Activated naive CD4-positive, alpha-beta T cell treated with anti-CD3 and anti-CD28 coated beads, Interleukin-2, amount 50 U/mL, for 16 hours (primary cell): ENCODE results near the gene SIGLEC11.
A peak's percentile ranks its signal among the peaks of the same experiment; 100 is the strongest.
"Not testable (repeated sequence)": the region's sequence is repeated elsewhere in the genome, so short reads cannot be mapped to it uniquely, and the experiment has no call there.

ENCODE experiments used
- DNase-seq: peaks from one replicate; pipeline ENCODE4 v3.0.0-alpha.2; 2020

The SIGLEC11 gene, protein sequence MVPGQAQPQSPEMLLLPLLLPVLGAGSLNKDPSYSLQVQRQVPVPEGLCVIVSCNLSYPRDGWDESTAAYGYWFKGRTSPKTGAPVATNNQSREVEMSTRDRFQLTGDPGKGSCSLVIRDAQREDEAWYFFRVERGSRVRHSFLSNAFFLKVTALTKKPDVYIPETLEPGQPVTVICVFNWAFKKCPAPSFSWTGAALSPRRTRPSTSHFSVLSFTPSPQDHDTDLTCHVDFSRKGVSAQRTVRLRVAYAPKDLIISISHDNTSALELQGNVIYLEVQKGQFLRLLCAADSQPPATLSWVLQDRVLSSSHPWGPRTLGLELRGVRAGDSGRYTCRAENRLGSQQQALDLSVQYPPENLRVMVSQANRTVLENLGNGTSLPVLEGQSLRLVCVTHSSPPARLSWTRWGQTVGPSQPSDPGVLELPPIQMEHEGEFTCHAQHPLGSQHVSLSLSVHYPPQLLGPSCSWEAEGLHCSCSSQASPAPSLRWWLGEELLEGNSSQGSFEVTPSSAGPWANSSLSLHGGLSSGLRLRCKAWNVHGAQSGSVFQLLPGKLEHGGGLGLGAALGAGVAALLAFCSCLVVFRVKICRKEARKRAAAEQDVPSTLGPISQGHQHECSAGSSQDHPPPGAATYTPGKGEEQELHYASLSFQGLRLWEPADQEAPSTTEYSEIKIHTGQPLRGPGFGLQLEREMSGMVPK

DNA sequence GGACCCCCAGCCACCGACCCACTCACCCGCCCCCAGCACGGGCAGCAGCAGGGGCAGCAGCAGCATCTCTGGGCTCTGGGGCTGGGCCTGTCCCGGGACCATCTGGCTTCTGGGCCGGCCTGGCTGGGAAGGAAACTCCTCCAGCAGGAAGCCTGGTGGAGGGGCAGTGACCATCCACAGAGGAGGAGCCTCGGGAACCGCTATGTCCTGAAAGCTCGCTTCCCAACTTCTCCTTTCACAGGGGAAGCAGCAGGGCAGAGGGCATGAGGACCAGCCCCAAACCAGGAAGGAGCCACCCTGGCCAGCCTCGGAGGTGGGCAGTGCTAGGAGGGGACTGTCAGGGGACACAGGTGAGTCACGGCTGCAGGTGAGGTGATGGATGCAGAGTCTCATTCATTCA lies at the start of gene SIGLEC11:
Gene SIGLEC11 (minus strand): TSS at position 193 of the 400 bp plus-strand sequence. CDS start 91 bp downstream, at position 102.
- not testable (repeated sequence) for DNase-seq

DNA sequence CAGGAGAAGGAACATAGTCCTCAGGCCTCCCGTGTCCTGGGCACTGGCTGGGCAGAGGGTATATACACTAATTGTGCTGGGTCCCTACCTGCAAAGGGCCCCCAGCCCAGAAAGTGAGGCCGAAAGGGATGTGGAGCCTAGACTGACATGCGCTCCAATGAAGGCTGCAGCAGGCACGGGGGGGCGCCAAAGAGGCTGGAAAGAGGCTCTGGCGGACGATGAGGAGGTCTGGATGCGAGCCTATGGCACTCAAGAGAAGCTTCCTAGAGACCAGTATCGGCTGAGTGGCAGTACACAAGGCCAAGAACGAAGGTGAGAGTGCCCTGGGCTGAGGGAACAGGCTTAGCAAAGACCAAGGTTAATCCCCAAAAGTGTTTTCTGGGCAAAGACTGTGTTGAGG lies 47.6 kb upstream of the SIGLEC11 start:
- no peak for DNase-seq

DNA sequence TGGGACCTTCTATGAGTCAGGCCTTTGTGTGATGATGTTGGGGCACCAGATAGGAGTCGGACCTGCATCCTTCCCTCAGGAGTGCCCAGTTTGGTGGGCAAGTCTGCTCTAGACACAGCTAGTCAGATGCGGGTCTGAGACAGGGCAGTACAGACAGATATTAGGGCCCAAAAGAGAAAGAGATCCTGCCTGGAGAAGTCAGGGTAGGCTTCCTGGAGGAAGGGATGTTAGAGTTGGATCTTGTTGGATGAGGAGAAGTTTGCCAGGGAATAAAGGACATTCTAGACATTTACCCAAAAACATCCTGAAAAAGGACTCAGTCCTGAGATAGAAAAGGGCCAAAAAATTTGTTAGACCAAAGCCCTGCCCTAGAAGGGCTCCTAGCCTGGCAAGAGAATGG lies 47.0 kb upstream of the SIGLEC11 start:
- no peak for DNase-seq

DNA sequence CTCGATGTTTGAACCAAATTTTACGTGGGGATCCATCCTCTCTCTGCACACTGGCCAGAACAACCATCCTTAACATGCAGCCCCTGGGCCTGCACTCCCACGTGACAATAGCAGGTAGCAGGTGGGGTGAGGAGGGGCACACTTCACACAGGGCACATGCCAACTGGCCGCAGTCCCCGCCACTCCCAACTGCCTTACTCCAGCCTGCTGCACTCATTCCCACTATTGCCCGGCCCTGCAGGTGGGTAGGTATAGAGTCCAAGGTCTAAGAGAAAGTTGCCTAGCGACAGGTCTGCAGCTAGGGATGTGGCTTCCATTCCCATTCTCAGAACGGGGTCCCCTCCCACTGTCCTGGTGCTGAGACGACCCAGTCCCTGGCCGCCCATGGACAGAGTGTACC lies 46.2 kb upstream of the SIGLEC11 start:
- DNase-seq: no peak

DNA sequence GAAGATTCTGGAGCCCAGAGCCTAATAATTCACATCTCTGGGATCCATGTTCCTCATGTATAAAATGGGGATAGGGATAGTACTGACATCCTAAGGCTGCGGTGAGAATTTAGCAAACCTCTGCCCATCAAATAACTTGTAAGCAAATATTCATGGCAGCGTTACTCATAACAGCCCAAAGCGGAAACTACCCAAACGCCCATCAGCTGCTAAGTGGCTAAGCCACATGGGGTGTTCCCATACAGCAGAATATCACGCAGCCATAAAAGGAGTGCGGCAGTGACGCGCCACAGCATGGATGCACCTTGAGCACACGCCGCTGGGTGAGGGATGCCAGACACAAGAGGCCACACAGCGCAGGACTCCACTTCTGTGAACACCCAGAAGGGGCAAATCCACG lies 44.5 kb upstream of the SIGLEC11 start:
- DNase-seq: no peak

DNA sequence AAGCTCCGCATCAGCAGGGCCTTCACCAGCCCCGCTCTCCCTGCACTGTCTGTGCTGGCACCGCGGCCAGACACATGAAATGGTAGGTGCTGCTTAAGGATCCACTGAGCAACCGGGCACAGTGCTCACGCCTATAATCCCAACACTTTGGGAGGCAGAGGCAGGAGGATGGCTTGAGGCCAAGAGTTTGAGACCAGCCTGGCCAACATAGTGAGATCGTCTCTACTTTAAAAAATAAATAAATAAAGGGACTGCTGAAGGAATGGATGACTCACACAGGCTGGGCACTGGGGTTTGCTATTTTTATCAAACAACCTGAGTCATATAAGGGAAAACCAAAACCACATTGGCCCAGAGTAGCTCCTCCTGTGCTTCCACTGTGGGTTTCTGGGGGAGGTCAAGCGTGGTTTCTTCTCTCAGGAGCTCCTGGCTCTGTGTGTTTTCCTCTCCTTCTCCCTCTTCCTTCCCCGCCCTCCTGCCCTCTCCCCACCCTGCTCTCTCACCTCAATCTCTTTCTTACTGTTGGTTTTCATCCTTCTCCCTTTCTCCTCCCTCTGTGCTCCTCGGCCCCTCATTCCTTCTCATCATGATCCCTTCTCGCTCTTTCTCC lies 42.9 kb upstream of the SIGLEC11 start:
- no peak for DNase-seq

DNA sequence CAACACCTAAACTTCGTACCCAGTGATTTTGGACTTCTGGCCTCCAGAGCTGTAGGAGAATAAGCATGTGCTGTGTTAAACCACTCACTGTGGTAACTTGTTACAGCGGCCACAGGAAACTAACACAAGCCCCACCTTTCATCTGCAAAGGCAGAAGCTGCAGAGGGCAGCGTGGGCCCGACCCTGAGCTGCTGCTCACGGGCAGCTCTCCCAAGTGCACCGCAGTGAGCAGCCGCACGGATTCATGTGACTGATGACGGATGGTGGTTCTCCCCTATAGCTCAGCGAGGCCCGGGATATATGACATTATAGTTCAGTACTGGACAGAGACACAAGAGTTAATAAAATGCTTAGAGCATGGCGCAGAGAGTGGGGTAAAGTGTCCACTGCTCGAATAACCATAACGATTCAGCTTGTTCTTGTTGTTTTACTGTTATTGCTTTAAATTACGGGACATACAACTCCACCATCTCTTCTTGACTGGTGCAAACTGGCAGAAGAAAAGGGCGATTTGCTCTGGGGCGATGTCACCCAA lies 42.3 kb upstream of the SIGLEC11 start:
- no peak for DNase-seq

DNA sequence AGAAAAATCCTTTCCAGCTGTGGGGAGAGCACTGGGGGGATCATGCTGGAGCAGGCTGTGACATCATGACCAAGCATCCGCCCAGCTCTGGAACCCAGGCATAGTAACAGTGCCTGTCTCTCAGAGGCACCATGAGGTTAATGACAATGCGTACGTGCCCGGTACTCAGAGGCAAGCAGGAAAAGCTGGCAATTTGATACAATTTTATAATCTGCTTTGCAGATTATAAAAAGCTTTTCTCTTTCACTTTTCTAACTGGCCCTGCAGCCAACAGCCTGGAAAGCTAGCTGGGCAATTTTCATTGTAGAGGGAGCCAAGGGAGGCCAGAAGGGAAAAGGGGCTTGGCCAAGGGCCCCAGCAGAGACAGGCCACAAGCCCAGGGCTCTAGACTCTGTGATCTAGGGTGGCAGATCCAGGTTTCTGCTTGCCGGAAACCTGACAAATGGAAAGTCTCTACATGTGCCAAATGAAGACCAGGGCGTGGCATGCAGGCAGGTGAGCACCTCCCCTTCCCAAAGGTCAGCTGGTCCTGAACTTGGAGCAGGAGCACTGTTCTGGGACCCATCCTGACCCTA lies 41.5 kb upstream of the SIGLEC11 start:
- DNase-seq: no peak

DNA sequence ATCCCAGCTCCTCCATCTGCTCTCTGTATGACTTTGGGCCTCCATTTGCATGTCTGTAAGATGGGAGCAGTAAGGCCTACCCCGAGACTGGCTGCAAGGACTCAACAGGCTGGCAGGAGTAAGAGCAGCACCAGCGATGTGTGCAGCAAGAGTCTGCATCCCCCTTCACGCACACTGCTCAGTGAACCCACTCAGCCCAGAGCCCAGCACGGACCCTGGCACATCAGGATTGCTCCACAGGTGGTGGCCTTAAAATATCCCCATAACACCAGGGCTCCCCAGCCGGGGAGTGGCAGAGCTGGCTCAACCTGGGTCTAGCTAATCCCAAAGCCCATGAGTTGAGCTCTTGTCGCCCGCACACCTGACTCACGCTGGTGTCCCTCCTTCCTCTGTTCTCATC lies 40.8 kb upstream of the SIGLEC11 start:
- DNase-seq: no peak

DNA sequence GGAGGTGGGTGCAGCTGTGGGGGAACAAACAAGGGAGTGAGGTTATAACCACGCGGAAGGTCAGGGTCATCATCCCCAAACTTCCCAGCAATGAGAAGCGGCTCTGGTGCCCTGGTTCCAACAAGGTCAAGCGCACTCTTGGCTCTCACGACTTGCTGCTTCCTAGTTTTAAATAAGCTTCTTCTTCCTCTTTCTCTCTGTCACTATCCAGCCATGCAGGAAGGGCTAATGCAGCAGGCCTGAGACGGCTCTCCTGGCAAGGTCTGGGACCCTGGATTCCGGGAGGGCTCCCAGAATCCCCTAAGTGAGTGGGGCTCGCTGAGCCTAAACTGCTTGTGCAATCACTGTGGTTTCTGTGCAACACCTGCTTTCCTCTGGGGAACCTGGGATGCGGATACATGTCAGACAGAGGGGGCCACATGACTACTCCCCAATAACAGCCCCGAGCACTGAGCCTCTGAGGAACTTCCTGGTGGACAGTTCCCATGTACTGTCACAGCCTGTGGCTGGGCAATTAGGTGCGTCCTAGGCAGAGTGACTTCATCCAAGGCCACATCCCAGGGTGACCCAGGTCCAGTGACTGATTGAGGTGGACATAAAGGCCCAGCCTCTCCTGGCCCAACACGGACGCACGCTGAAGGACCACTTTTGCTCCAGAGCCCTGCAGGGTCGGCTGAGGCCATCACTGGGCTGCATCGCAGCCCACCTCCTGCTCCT lies 40.0 kb upstream of the SIGLEC11 start:
- no peak for DNase-seq

DNA sequence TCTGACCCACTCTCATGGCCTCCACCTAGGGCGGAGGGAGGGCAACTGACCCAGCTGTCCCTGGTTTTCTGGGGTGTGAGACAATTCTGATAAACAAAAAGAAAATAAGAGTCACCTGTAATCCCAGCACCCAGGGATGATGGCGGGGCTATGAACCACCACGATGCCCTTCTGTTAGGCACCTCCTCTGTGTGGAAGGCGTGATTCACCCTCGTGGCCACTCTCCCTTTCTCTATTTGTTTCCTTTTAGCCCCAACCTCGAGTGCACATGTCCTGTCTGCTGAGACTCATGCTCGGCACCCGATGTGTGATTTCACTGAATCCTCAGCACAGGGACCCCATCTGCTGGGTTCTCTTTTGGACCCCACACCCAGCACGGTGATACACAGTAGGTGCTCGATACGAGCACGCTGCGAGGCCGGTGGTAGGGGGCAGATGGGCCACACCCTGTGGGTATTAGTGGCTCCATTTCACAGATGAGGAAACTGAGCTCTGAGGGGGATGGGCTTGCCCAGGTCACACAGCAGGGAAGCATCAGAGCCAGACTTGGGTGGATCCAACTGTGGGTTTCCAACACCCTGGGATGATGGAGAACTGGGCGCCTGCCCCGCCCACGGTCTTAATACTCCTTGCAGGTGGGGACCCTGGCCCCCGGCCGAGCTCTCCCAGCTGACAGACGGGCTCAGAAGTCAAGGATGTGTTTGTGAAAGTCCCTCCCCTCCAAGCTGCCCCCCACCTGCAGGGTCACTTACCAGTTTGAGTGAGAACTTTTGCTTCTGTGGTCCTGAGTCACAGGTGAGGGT lies 39.3 kb upstream of the SIGLEC11 start:
- DNase-seq: no peak

DNA sequence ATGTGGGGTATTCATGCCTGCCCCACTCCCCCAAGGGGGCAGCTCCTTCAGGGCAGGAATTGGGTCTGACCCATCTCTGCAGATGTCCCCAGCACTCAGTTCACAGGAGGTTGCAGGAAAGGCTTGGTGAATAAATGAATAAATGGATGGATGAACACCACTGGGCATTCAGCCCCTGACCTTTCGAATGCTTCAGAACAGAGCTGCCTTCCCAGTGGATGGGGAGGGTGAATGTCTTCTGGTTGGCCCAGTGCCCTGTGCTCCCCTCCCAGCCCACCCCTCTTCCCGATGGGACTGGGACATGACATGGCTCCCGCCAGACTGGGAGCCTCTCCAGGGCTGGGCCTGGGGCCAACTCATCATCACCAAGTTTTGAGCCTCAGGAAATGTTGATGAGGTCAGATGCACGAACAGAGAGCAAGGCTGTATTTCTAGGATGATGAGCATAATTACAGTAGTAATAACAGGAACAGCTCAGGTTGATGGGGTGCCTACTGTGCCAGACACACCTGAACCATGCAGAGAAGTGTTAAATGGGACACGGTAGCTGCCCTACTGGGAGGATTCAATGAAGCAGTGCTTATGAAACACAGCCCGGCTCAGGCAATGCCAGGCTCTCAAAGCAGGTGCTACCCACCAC lies 38.5 kb upstream of the SIGLEC11 start:
- no peak for DNase-seq

DNA sequence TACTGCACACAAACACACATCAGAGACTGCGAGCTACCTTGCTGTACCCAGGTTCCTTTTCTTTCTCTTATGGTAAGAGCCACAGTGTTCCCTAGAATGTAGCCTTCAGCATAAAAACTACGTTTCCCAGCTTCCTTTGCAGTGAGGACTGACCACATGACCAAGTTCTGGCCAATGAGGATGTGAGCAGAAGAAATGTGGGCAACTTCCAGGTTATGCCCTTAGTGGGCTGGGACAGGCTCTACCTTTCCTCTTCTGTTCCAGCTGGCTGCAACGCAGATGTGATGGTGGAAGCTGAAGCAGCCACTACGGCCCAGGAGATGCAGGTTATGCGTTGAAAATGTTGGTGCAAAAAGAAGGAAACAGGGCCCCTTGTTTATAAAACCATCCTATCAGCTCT lies 36.7 kb upstream of the SIGLEC11 start:
- DNase-seq: no peak

DNA sequence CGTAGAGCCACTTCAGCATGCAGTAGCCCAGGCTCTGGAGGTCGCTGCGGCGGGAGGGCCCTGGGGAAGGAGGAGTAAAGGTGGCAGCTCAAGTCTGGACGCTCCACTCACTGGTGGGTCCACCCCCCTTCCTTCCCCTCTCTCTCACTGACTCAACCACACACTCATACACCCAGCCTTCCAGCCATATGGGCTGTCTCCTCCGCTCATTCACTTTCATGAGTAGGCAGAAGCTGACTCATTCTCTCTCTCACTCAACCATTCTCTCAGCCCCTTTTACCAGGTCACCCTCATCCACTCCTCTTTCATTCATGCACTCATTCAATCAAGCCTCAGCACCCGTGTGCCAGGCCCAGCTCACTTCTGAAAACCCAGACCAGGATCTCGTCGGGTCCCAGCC lies 27.5 kb upstream of the SIGLEC11 start:
- no peak for DNase-seq

DNA sequence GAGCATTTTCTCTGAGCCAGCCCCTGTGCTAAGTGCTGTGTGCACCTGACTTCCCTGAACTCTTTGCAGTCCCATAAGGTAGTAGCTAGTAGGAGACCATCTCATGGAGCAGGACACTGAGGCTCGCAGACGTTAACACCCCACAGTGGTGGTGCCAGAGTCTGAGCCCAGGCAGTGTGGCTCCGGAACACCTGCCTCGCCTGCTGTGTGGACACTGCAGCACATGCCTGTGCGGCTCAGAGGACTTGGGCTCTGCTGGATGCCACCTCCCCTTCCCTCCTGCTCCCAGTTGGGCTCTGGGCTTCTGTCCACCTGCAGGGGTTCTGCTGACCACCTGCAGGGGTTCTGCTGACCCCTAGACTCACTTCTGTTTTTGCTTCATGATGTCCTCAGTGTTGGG lies 27.0 kb upstream of the SIGLEC11 start:
- DNase-seq: no peak

DNA sequence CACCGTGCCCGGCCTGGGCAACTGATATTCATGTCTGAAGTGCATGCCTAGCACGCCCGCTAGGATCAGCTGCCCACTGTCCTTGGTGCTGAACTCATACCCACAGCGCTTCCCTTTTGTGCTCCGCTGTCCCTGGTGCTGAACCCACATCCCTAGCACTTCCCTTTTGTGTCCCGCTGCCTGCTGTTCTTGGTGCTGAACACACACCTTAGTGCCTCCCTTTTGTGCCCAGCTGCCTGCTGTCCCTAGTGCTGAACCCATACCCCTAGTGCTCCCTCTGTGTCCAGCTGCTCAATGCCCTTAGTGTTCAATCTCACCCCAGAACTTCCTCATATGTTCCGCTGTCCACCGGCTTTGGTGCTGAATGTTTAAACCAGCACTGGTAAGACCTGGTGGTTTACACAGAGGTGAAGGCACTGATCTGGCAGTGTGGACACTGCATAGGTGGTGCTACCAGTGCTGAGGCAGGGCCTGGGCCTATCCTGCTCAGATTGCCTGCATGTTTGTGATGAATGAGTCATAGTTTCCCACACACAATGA lies 26.3 kb upstream of the SIGLEC11 start:
- DNase-seq: peak; percentile 70

DNA sequence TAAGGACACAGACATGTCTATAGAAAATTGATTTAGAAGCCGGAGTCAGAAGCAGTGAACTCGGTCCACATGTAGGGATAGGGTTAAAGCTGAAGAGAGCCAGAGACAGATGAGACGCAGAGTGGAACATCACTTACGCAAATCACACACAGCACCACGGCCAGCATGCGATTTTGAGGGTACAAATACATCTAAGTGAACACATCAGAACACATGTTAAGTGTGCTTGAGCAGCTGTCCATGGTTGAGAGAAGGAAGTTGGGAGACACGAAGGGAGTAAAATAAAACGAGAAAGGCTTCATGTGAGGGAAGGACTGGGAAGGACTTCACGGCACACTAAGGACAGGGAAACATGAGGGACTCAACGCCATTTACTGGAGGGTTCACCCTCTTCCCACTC lies 25.4 kb upstream of the SIGLEC11 start:
- no peak for DNase-seq

DNA sequence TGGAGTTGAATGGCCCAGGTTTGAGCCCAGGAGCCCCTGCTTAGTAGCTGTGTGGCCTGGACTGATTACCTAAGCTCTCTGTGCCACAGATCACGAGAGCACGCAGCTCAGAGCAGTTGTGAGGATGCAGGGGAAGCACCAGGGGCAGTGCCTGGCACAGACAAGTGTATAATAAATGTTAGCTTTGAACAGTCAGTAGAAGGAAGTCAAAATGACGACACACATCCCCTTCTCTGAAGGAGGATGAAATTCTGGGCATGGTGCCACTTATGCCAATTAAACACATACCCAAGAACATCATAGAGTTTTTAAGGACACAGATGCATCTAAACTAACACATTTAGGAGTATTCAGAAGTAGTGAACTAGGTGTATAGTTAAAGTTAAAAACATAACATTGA lies 24.9 kb upstream of the SIGLEC11 start:
- DNase-seq: no peak

DNA sequence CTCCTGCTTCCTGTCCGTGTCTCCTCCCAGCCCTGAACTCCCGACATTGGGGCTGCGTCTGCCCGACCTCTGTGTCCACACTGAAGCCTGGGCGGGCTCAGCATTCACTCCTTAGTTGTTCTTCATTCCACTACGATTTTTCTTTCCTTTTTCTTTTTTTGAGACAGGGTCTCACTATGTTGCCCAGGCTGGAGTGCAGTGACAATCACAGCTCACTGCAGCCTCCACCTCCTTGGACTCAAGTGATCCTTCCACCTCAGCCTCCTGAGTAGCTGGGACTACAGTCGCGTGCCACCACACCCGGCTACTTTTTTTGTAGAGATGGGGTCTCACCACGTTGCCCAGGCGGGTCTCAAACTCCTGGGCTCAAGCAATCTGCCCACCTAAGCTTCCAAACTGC lies 23.5 kb upstream of the SIGLEC11 start:
- no peak for DNase-seq

DNA sequence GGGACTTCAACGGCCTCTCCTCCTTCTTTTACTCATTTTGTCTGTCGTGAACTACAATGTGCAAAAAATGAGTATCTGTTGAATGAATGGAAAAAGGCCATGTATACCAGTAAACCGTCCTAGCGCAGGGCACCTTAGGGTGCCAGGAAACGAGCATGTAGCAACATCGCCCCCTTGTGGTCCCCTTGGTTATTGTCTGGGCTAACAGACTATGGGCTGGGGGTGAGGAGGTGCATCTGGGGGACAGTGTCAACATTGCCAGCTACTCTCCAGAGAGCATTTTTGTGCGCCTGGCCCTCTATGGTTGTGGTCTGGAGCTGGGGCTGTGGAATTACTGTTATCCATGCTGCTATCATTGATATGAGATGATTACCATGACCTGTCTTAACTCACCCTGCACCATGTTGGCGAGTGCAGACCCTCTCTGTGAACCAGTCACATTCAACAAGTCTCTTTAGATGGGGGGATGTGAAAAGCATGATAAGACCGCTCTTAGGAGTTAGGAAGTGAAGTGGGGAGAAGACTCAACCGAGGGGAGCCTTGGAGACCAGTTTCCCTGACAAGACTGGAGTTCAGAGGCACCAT lies 22.8 kb upstream of the SIGLEC11 start:
- DNase-seq: peak; percentile 78
